HEK293 (cell line): ENCODE results near the gene AKT3.
A peak's percentile ranks its signal among the peaks of the same experiment; 100 is the strongest.
"Not testable (repeated sequence)": the region's sequence is repeated elsewhere in the genome, so short reads cannot be mapped to it uniquely, and the experiment has no call there.

Experiments used
- CTCF ChIA-PET: fragments of 350-600 bp; formaldehyde crosslinking; extraction: SDS; loops from one replicate; lab custom pipeline; 2021; ENCODE audit warnings: antibody characterized with exemption; lab: Yijun Ruan, JAX
- POLR2A ChIA-PET: fragments of 300-600 bp; formaldehyde crosslinking; extraction: SDS; loops from one replicate; lab custom pipeline; 2020; ENCODE audit warnings: antibody characterized with exemption, inconsistent platforms; lab: Yijun Ruan, JAX
- H3K27ac ChIP-seq: fragments of 200-500 bp; sonication (Bioruptor generic); 2 replicates; pipeline ENCODE4 v1.5.1; 2014; ENCODE audit warnings: low read depth, low read length, control low read depth, inconsistent platforms; ENCODE audit errors: extremely low read depth
- H3K36me3 ChIP-seq, 2 experiments: fragments of 200-500 bp in 1 of 2; sonication (Bioruptor generic) in 1 of 2; 1 replicate in 1 of 2; 2 replicates in 1 of 2; pipeline ENCODE4 v1.5.1; 2014 to 2017; ENCODE audit warnings: inconsistent platforms in 2 of 2, low read length in 2 of 2; ENCODE audit not compliant: control insufficient read depth in 2 of 2, insufficient read depth in 1 of 2
- H3K4me1 ChIP-seq: fragments of 200-500 bp; sonication (Bioruptor generic); 2 replicates; pipeline ENCODE4 v1.5.1; 2014; ENCODE audit warnings: mild to moderate bottlenecking, low read length, inconsistent platforms; ENCODE audit not compliant: control insufficient read depth, insufficient read depth
- H3K4me3 ChIP-seq: 2 replicates; pipeline ENCODE4 v1.5.1; 2011; ENCODE audit warnings: low read depth, mild to moderate bottlenecking, control low read depth, low read length, moderate library complexity
- H3K9me3 ChIP-seq: fragments of 200-500 bp; sonication (Bioruptor generic); 2 replicates; pipeline ENCODE4 v1.5.1; 2014; ENCODE audit warnings: low read depth, low read length, inconsistent platforms; ENCODE audit not compliant: control insufficient read depth, insufficient read depth
- EGR2 ChIP-seq: fragments of 450-650 bp; formaldehyde crosslinking; IDR thresholded peaks from 2 replicates; pipeline ENCODE4 v1.5.1; 2016; ENCODE audit warnings: low read depth, missing biosample characterization, missing genetic modification characterization
- HOXA7 ChIP-seq: sonication (generic); formaldehyde crosslinking; IDR thresholded peaks from 2 replicates; pipeline ENCODE4 v1.8.1; 2022; ENCODE audit warnings: missing genetic modification reagents, borderline replicate concordance
- KLF10 ChIP-seq: fragments of 450-650 bp; IDR thresholded peaks from 2 replicates; pipeline ENCODE4 v1.5.1; 2018; ENCODE audit warnings: missing biosample characterization, mild to moderate bottlenecking, missing genetic modification characterization
- KLF17 ChIP-seq: fragments of 450-650 bp; formaldehyde crosslinking; IDR thresholded peaks from 2 replicates; pipeline ENCODE4 v1.5.1; 2016; ENCODE audit warnings: missing biosample characterization, missing genetic modification characterization
- SCRT2 ChIP-seq: fragments of 450-650 bp; formaldehyde crosslinking; IDR thresholded peaks from 2 replicates; pipeline ENCODE4 v1.5.1; 2016; ENCODE audit warnings: missing biosample characterization, missing genetic modification characterization
- SP7 ChIP-seq: fragments of 450-650 bp; formaldehyde crosslinking; IDR thresholded peaks from 2 replicates; pipeline ENCODE4 v1.5.1; 2016; ENCODE audit warnings: missing biosample characterization, missing genetic modification characterization
- TRIM28 ChIP-seq: IDR thresholded peaks from 2 replicates; pipeline ENCODE4 v1.6.1; 2011; ENCODE audit warnings: low read length, control low read depth, borderline replicate concordance
- ZFHX2 ChIP-seq: fragments of 450-650 bp; formaldehyde crosslinking; conservative IDR thresholded peaks from 2 replicates; pipeline ENCODE4 v1.5.1; 2016; ENCODE audit warnings: missing biosample characterization, missing genetic modification characterization
- ZNF146 ChIP-seq: fragments of 450-650 bp; formaldehyde crosslinking; IDR thresholded peaks from 2 replicates; pipeline ENCODE4 v1.5.1; 2016; ENCODE audit warnings: missing biosample characterization, missing genetic modification characterization
- ZNF266 ChIP-seq: fragments of 450-650 bp; formaldehyde crosslinking; IDR thresholded peaks from 2 replicates; pipeline ENCODE4 v1.5.1; 2016; ENCODE audit warnings: missing biosample characterization, missing genetic modification characterization, low read depth
- ZNF280D ChIP-seq: fragments of 450-650 bp; formaldehyde crosslinking; IDR thresholded peaks from 2 replicates; pipeline ENCODE4 v1.5.1; 2016; ENCODE audit warnings: missing biosample characterization, missing genetic modification characterization
- ZNF639 ChIP-seq: fragments of 450-650 bp; formaldehyde crosslinking; IDR thresholded peaks from 2 replicates; pipeline ENCODE4 v1.5.1; 2016; ENCODE audit warnings: missing biosample characterization, missing genetic modification characterization

Gene AKT3

GRCh38 chr1:243884603-243885002, 34.6 kb upstream of the AKT3 start:
- POLR2A ChIA-PET, result no interaction called here
- CTCF ChIA-PET, result interaction anchor here (0.6 to 0.7 kb wide), 2 partner anchors 24 to 917 kb away, joined by 3 to 4 read pairs; no protein-coding TSS in a partner anchor
- no peak overlapping the region for H3K27ac ChIP-seq
- H3K4me3 ChIP-seq, result no peak overlapping the region
- no peaks in the 10 kb centered on the region for H3K4me1 ChIP-seq
- no peaks in the 10 kb centered on the region for H3K9me3 ChIP-seq
- TF ChIP-seq SCRT2 (tag by site-specific recombination), result no peak
- no peak for TF ChIP-seq ZNF266 (tag by site-specific recombination)
- peak; percentile 99 for TF ChIP-seq EGR2 (tag by site-specific recombination)
- TF ChIP-seq ZFHX2 (tag by site-specific recombination), result peak; percentile 95
- no peak for TF ChIP-seq KLF17 (tag by site-specific recombination)
- TF ChIP-seq KLF10 (tag by site-specific recombination), result no peak
- TF ChIP-seq SP7, result no peak
- H3K36me3 ChIP-seq, result no peaks in the 10 kb centered on the region

GRCh38 chr1:243883551-243883950, 33.5 kb upstream of the AKT3 start:
- POLR2A ChIA-PET, result interaction anchor here (0.6 kb wide), 1 partner anchor 164 kb away, joined by 3 read pairs; no protein-coding TSS in a partner anchor
- no peaks in the 10 kb centered on the region for H3K9me3 ChIP-seq
- no peaks in the 10 kb centered on the region for H3K4me1 ChIP-seq
- no peaks in the 10 kb centered on the region for H3K36me3 ChIP-seq
- CTCF ChIA-PET, result no interaction called here
- H3K27ac ChIP-seq, result no peak overlapping the region
- no peak overlapping the region for H3K4me3 ChIP-seq
- no peak for TF ChIP-seq HOXA7 (CRISPR knock-in tag)

GRCh38 chr1:243882276-243882675, 32.2 kb upstream of the AKT3 start:
- CTCF ChIA-PET, result no interaction called here

GRCh38 chr1:243877058-243877457, 27.0 kb upstream of the AKT3 start:
- H3K4me1 ChIP-seq, H3K9me3 ChIP-seq, H3K36me3 ChIP-seq, H3K4me3 ChIP-seq, POLR2A ChIA-PET, CTCF ChIA-PET, H3K27ac ChIP-seq: not testable (repeated sequence)
- TF ChIP-seq ZNF146 (tag by site-specific recombination), result peak; percentile 86
- TF ChIP-seq ZNF280D (tag by site-specific recombination), result peak; percentile 77
- TF ChIP-seq, all 188 proteins: peak for 2; not testable (repeated sequence) for 186

More at GRCh38 chr1:243882276-243882675, 32.2 kb upstream of the AKT3 start:
- Histone ChIP-seq H3K9me3 (no peaks in the 10 kb centered on the region), H3K4me3 (no peak overlapping the region), H3K4me1 (no peaks in the 10 kb centered on the region), H3K36me3 (no peaks in the 10 kb centered on the region), H3K27ac (no peak overlapping the region)
- POLR2A ChIA-PET, result no interaction called here
- TF ChIP-seq ZNF639 (tag by site-specific recombination), result no peak
- 0 out of 2 replicates have a peak, but pooled peaks have one; percentile 60 for TF ChIP-seq TRIM28
